IPS DF 6.9 (cell line): ENCODE data around the gene PPP1R36.
"Not testable (repeated sequence)": the region's sequence is repeated elsewhere in the genome, so short reads cannot be mapped to it uniquely, and the experiment has no call there.

ENCODE experiments used
- DNase-seq: peaks from one replicate; pipeline ENCODE4 v3.0.0-alpha.2; 2013; ENCODE audit warnings: low read depth, low spot score
- H3K27ac ChIP-seq: one replicate; pipeline ENCODE4 v1.5.1; 2013; ENCODE audit warnings: low read length, control low read depth
- H3K27me3 ChIP-seq: 2 replicates; pipeline ENCODE4 v1.6.1; 2013; ENCODE audit warnings: mild to moderate bottlenecking, low read length; ENCODE audit not compliant: control insufficient read depth, insufficient read depth
- H3K36me3 ChIP-seq: 2 replicates; pipeline ENCODE4 v1.6.1; 2013; ENCODE audit warnings: low read length; ENCODE audit not compliant: control insufficient read depth, insufficient read depth
- H3K4me1 ChIP-seq: 2 replicates; pipeline ENCODE4 v1.6.1; 2013; ENCODE audit warnings: low read length; ENCODE audit not compliant: control insufficient read depth, insufficient read depth
- H3K4me3 ChIP-seq: 2 replicates; pipeline ENCODE4 v1.5.1; 2013; ENCODE audit warnings: mild to moderate bottlenecking, low read length
- H3K9me3 ChIP-seq: 2 replicates; pipeline ENCODE4 v1.6.1; 2013; ENCODE audit warnings: low read length, inconsistent platforms; ENCODE audit not compliant: control insufficient read depth, insufficient read depth
- WGBS: extraction: QIAGEN DNeasy Blood & Tissue Kit; methylation state at CpG from one replicate; pipeline ENCODE4 v1.1.7; 2013; ENCODE audit warnings: mixed read lengths, missing lambda C conversion rate; ENCODE audit not compliant: insufficient read length, insufficient coverage; 5-methylcytosine and 5-hydroxymethylcytosine counted together

PPP1R36 gene

GRCh38 chr14:64628940-64629408 lies 79.2 kb downstream of the PPP1R36 start:
- Histone ChIP-seq H3K4me3 (no peak overlapping the region), H3K27me3 (no peaks in the 10 kb centered on the region), H3K9me3 (no peaks in the 10 kb centered on the region), H3K4me1 (no peaks in the 10 kb centered on the region), H3K27ac (no peak overlapping the region), H3K36me3 (no peaks in the 10 kb centered on the region)
- DNase-seq: no peak
- no CpG with 5 or more reads among the region's 7 CpGs for WGBS

- no CpG with 5 or more reads among the region's 1 CpG for WGBS
- Histone ChIP-seq H3K36me3 (no peaks in the 10 kb centered on the region), H3K27me3 (no peaks in the 10 kb centered on the region), H3K4me1 (no peaks in the 10 kb centered on the region), H3K9me3 (no peaks in the 10 kb centered on the region), H3K4me3 (no peak overlapping the region), H3K27ac (no peak overlapping the region)
- DNase-seq: no peak
Observed at GRCh38 chr14:64630778-64631177, 81.0 kb downstream of the PPP1R36 start.

DNA sequence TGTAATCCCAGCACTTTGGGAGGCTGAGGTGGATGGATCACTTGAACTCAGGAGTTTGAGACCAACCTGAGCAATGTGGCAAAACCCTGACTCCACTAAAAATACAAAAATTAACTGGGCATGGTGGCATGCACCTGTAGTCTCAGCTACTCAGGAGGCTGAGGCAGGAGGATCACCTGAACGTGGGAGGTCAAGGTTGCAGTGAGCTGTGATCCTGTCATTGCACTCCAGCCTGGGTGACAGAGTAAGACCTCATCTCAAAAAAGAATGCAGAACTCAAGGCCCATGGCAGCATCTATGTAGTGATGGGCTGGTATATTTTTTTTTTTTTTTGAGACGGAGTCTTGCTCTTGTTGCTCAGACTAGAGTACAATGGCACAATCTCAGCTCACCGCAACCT lies 81.5 kb downstream of the PPP1R36 start:
- not testable (repeated sequence) for DNase-seq, H3K9me3 ChIP-seq, H3K4me3 ChIP-seq, H3K27me3 ChIP-seq, H3K27ac ChIP-seq, H3K36me3 ChIP-seq, H3K4me1 ChIP-seq
- whole genome bisulfite sequencing: no CpG with 5 or more reads among the region's 3 CpGs

DNA sequence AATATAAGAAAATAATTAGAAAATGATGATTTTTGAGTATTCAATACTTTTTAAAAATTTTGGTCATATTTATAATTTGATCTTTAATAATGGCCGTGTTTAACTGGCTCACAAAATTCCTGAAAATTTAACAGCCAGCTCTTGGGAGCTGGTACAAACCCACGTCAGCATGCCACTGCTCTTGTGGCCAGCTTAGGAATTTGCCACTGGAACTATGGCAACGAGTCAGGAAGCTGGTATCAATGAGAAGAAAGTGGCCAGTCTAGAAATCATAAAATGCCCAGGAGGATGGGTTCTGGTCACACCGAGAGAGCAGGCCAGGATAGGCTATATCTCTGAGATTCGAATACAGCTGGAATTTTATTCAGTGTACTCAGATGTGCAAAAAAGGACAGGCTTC lies 82.3 kb downstream of the PPP1R36 start:
- no CpG with 5 or more reads among the region's 5 CpGs for WGBS
- DNase-seq: no peak
- no peak overlapping the region for H3K27ac ChIP-seq

DNA sequence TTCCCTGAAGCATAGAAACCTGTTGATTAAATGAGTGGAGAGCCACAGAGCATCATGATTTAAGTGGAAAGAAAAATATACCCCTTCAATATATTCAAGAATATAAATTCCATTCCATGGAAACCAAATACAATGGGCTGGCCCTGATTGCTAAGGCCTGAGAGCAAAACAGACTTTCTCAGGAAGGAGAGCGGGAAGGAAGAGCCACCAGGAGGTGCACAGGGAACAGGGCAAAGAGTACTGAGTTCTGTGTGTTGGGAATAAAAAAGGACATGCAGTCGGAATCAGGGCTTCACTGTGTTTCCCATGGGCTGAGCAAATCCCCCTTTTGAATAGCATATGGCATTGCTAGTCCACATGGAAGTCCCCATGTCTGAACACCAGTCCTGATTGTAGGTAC lies 84.8 kb downstream of the PPP1R36 start:
- Histone ChIP-seq H3K27me3 (no peaks in the 10 kb centered on the region), H3K4me1 (no peaks in the 10 kb centered on the region), H3K36me3 (no peaks in the 10 kb centered on the region), H3K27ac (no peak overlapping the region), H3K4me3 (no peak overlapping the region), H3K9me3 (no peaks in the 10 kb centered on the region)
- WGBS: no CpG with 5 or more reads among the region's 2 CpGs
- no peak for DNase-seq

More for the DNA sequence above, 82.3 kb downstream of the PPP1R36 start:
- Histone ChIP-seq H3K4me1 (no peaks in the 10 kb centered on the region), H3K27me3 (no peaks in the 10 kb centered on the region), H3K36me3 (no peaks in the 10 kb centered on the region), H3K4me3 (no peak overlapping the region), H3K9me3 (no peaks in the 10 kb centered on the region)

GRCh38 chr14:64636208-64636979 lies 86.6 kb downstream of the PPP1R36 start:
- Histone ChIP-seq H3K4me3 (no peak overlapping the region), H3K27ac (no peak overlapping the region), H3K36me3 (no peaks in the 10 kb centered on the region), H3K4me1 (no peaks in the 10 kb centered on the region), H3K27me3 (no peaks in the 10 kb centered on the region), H3K9me3 (no peaks in the 10 kb centered on the region)
- DNase-seq: peak; percentile 63
- WGBS: no CpG with 5 or more reads among the region's 19 CpGs

GRCh38 chr14:64636980-64637429 lies 87.2 kb downstream of the PPP1R36 start:
- no peak overlapping the region for H3K27ac ChIP-seq
- H3K27me3 ChIP-seq: no peaks in the 10 kb centered on the region
- H3K4me1 ChIP-seq: no peaks in the 10 kb centered on the region
- no peak for DNase-seq
- no peak overlapping the region for H3K4me3 ChIP-seq
- no peaks in the 10 kb centered on the region for H3K36me3 ChIP-seq
- H3K9me3 ChIP-seq: no peaks in the 10 kb centered on the region
- no CpG with 5 or more reads among the region's 2 CpGs for WGBS

GRCh38 chr14:64637735-64638473 lies 88.1 kb downstream of the PPP1R36 start:
- Histone ChIP-seq H3K4me1 (no peaks in the 10 kb centered on the region), H3K27ac (no peak overlapping the region), H3K36me3 (no peaks in the 10 kb centered on the region), H3K27me3 (no peaks in the 10 kb centered on the region), H3K9me3 (no peaks in the 10 kb centered on the region), H3K4me3 (no peak overlapping the region)
- DNase-seq: no peak
- WGBS: no CpG with 5 or more reads among the region's 9 CpGs

DNA sequence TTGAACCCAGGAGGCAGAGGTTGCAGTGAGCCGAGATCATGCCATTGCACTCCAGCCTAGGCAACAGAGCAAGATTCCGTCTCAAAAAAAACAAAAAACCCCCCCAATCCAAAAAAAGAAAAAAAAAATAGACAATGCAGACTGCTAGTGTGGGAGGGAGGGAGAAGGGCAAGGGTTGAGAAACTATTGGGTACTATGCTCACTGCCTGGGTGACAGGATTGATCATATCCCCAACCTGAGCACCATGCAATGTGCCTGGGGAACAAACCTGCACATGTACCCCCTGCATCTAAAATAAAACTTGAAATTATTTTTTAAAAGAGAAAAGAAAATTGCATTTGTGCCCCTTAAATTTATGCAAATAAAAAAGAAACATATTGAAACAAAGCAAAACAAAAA lies 88.9 kb downstream of the PPP1R36 start:
- H3K4me1 ChIP-seq: no peaks in the 10 kb centered on the region
- H3K27ac ChIP-seq: no peak overlapping the region
- H3K9me3 ChIP-seq: no peaks in the 10 kb centered on the region
- DNase-seq: no peak
- H3K36me3 ChIP-seq: no peaks in the 10 kb centered on the region
- H3K4me3 ChIP-seq: no peak overlapping the region
- no CpG with 5 or more reads among the region's 2 CpGs for WGBS
- no peaks in the 10 kb centered on the region for H3K27me3 ChIP-seq
